ENCODE data around the gene PRDM2.
"Not testable (repeated sequence)": the region's sequence is repeated elsewhere in the genome, so short reads cannot be mapped to it uniquely, and the experiment has no call there.

PRDM2 gene

GRCh38 chr1:13697738-13698137, 2.2 kb upstream of the PRDM2 start:
- no peak for DNase-seq (ENCODE audit: low read depth in 2 of 2)

GRCh38 chr1:13699510-13699909, 478 bp upstream of the PRDM2 start:
- no peak for DNase-seq (ENCODE audit: low read depth in 2 of 2)

- DNase-seq (ENCODE audit: low read depth in 2 of 2) = peak; percentile 12 to 26
These were observed 708 bp downstream of the PRDM2 start for GRCh38 chr1:13700521-13701270.

GRCh38 chr1:13701271-13701640, 1.3 kb downstream of the PRDM2 start:
- no peak for DNase-seq (ENCODE audit: low read depth in 2 of 2)

GRCh38 chr1:13702425-13703127, 2.6 kb downstream of the PRDM2 start:
- DNase-seq (ENCODE audit: low read depth in 2 of 2) = peak in 1 of 2 experiments; percentile 22

- no peak for DNase-seq (ENCODE audit: low read depth in 2 of 2)
These were observed 3.1 kb downstream of the PRDM2 start for GRCh38 chr1:13703128-13703513.

GRCh38 chr1:13703558-13704490, 3.8 kb downstream of the PRDM2 start:
- no peak for DNase-seq (ENCODE audit: low read depth in 2 of 2)

GRCh38 chr1:13706046-13706445, 6.1 kb downstream of the PRDM2 start:
- no peak for DNase-seq (ENCODE audit: low read depth in 2 of 2)

GRCh38 chr1:13707164-13707563, 7.2 kb downstream of the PRDM2 start:
- DNase-seq (ENCODE audit: low read depth in 2 of 2) = no peak

- DNase-seq (ENCODE audit: low read depth in 2 of 2) = no peak
These were observed 8.5 kb downstream of the PRDM2 start for GRCh38 chr1:13708380-13708982.

GRCh38 chr1:13710086-13710485, 10.1 kb downstream of the PRDM2 start:
- no peak for DNase-seq (ENCODE audit: low read depth in 2 of 2)

- DNase-seq (ENCODE audit: low read depth in 2 of 2) = no peak
These were observed 14.9 kb downstream of the PRDM2 start for GRCh38 chr1:13714851-13715250.

GRCh38 chr1:13715616-13716287, 15.8 kb downstream of the PRDM2 start:
- not testable (repeated sequence) for DNase-seq (ENCODE audit: low read depth in 2 of 2)

- DNase-seq (ENCODE audit: low read depth in 2 of 2) = no peak
These were observed 22.9 kb downstream of the PRDM2 start for GRCh38 chr1:13722808-13723360.

GRCh38 chr1:13723810-13724209, 23.8 kb downstream of the PRDM2 start:
- no peak for DNase-seq (ENCODE audit: low read depth in 2 of 2)

- no peak for DNase-seq (ENCODE audit: low read depth in 2 of 2)
These were observed 25.8 kb downstream of the PRDM2 start for GRCh38 chr1:13725714-13726175.

- DNase-seq (ENCODE audit: low read depth in 2 of 2) = no peak
These were observed 28.2 kb downstream of the PRDM2 start for GRCh38 chr1:13728091-13728715.

GRCh38 chr1:13730291-13730690, 30.3 kb downstream of the PRDM2 start:
- no peak for DNase-seq (ENCODE audit: low read depth in 2 of 2)

GRCh38 chr1:13730751-13731482, 30.9 kb downstream of the PRDM2 start:
- peak; percentile 60 to 69 for DNase-seq (ENCODE audit: low read depth in 2 of 2)

- DNase-seq (ENCODE audit: low read depth in 2 of 2) = no peak
These were observed 31.9 kb downstream of the PRDM2 start for GRCh38 chr1:13731897-13732296.

Data from stimulated activated CD4-positive, alpha-beta T cell treated with anti-CD3 and anti-CD28 coated beads, Interleukin-12 subunit alpha, Interleukin-12 subunit beta, amount 100 ng/mL, for 24 hours (primary cell).